PC-3 (cell line): ENCODE data around the gene REEP3.

Source experiments
- EZH2 ChIP-seq: fragments of 300-600 bp; sonication (generic); IDR thresholded peaks from one replicate; pipeline ENCODE4 v1.6.1; 2017; ENCODE audit warnings: antibody characterized with exemption, mild to moderate bottlenecking, low read length; ENCODE audit not compliant: unreplicated experiment
- EZH2phosphoT487 ChIP-seq: fragments of 300-600 bp; sonication (generic); IDR thresholded peaks from 2 replicates; pipeline ENCODE4 v1.6.1; 2018; ENCODE audit warnings: mild to moderate bottlenecking, antibody characterized with exemption, low read length, borderline replicate concordance

GRCh38 chr10:63501954-63502353, 19.2 kb upstream of the REEP3 start:
- TF ChIP-seq EZH2phosphoT487 (no peak), EZH2 (no peak)
